Upper lobe of right lung (tissue), 1 donor: ENCODE results near the gene SLC1A7. TPM values are rescaled to one million over a fixed set of nuclear protein-coding genes. Genes with fewer than 3 reads are reported as not detected.

Source experiments
- ATAC-seq: fragments of 200-7000 bp; cut with Tn5 transposase; one replicate; pipeline ENCODE4 v1.9.1; 2020; ENCODE audit warnings: mild to moderate bottlenecking, moderate library complexity
- DNase-seq: peaks from one replicate; pipeline ENCODE4 v3.0.0-alpha.2; 2020
- H3K27ac ChIP-seq: fragments of 200-600 bp; one replicate; pipeline ENCODE4 v1.8.0; 2022
- H3K27me3 ChIP-seq: fragments of 200-600 bp; one replicate; pipeline ENCODE4 v1.8.0; 2022; ENCODE audit warnings: mild to moderate bottlenecking
- H3K36me3 ChIP-seq: fragments of 200-600 bp; one replicate; pipeline ENCODE4 v1.8.0; 2022
- H3K4me1 ChIP-seq: fragments of 200-600 bp; one replicate; pipeline ENCODE4 v1.8.0; 2022
- H3K4me3 ChIP-seq: fragments of 200-600 bp; one replicate; pipeline ENCODE4 v1.8.0; 2022; ENCODE audit warnings: mild to moderate bottlenecking
- H3K9me3 ChIP-seq: fragments of 200-600 bp; one replicate; pipeline ENCODE4 v1.8.0; 2022
- CTCF ChIP-seq: fragments of 200-600 bp; IDR thresholded peaks from one replicate; pipeline ENCODE4 v1.8.0; 2022; ENCODE audit warnings: antibody characterized with exemption
- intact Hi-C: fragments of 100-400 bp; cut with DNase I; formaldehyde crosslinking; loops from one replicate; pipeline ENCODE4 v1.11.0; 2022
- total RNA-seq: library from RNA; stranded (reverse); fragmentation: NEBNext Ultra II Directional; extraction: Animal tissue kit (Norgen Biotek cat#: 25700); gene quantifications from one replicate; pipeline ENCODE4 v1.2.1, GENCODE V29; 2021
- donor health status: DM: no; HTN: yes; CAD: no; lungs with severe emphysema.

Gene SLC1A7
- total RNA-seq, 1 donor from 2014 or later = 0.26 TPM

DNA sequence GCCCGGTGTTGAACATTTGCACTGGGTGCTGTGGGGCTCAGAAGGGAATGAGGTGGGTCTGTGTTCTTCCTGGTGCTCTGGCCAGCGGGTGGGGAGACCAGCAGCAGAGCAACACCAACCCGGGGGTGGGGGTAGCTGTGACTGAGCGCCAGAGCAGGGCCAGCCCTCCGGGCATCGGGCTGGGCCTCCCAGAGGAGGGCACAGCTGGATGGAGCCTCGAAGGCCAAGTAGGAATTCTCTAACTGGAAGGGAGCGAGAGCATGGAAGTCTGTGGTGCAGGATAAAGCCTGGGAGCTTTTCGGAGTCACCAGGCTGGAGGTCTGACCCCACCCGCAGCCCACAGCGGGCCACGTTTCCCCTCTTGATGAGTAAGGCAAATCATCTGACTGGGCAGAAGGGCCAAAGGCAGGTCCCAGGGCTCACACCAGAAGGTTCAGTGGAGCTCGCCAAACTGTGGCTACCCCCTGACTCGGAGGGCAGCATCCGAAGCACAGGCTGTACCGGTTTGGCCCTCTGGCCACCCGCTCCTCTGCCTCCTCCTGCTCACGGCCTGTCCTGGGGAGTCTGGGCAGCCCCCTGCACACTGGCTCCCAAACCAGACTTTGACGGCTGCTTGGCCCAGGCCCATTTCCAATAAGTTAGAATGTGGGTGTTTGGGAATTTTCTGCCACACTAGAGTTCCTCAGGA is 18.8 kb downstream of the SLC1A7 start:
- no peak for TF ChIP-seq CTCF
- Histone ChIP-seq H3K4me3 (no peak overlapping the region), H3K27me3 (no peaks in the 10 kb centered on the region), H3K36me3 (no peaks in the 10 kb centered on the region), H3K27ac (peak overlapping the region; percentile 66), H3K4me1 (peaks cover 24% of the 10 kb centered on the region), H3K9me3 (no peaks in the 10 kb centered on the region)
- no peak for DNase-seq
- ATAC-seq = peak; percentile 7
- intact Hi-C loops = no loop called here

- no peak for ATAC-seq
- Histone ChIP-seq H3K4me3 (no peak overlapping the region), H3K9me3 (no peaks in the 10 kb centered on the region), H3K27me3 (no peaks in the 10 kb centered on the region), H3K4me1 (peaks cover 24% of the 10 kb centered on the region), H3K36me3 (no peaks in the 10 kb centered on the region), H3K27ac (peak overlapping the region; percentile 66)
- no peak for DNase-seq
- intact Hi-C loops = no loop called here
- TF ChIP-seq CTCF = no peak
Observed at GRCh38 chr1:53122961-53123413, 19.5 kb downstream of the SLC1A7 start.

GRCh38 chr1:53122201-53122885 is 20.1 kb downstream of the SLC1A7 start:
- ATAC-seq (peak; percentile 49), DNase-seq (no peak)
- H3K27ac ChIP-seq = peak overlapping the region; percentile 42
- H3K9me3 ChIP-seq = no peaks in the 10 kb centered on the region
- no peaks in the 10 kb centered on the region for H3K27me3 ChIP-seq
- intact Hi-C loops = no loop called here
- H3K4me1 ChIP-seq = peaks cover 24% of the 10 kb centered on the region
- no peak for TF ChIP-seq CTCF
- no peaks in the 10 kb centered on the region for H3K36me3 ChIP-seq
- no peak overlapping the region for H3K4me3 ChIP-seq

DNA sequence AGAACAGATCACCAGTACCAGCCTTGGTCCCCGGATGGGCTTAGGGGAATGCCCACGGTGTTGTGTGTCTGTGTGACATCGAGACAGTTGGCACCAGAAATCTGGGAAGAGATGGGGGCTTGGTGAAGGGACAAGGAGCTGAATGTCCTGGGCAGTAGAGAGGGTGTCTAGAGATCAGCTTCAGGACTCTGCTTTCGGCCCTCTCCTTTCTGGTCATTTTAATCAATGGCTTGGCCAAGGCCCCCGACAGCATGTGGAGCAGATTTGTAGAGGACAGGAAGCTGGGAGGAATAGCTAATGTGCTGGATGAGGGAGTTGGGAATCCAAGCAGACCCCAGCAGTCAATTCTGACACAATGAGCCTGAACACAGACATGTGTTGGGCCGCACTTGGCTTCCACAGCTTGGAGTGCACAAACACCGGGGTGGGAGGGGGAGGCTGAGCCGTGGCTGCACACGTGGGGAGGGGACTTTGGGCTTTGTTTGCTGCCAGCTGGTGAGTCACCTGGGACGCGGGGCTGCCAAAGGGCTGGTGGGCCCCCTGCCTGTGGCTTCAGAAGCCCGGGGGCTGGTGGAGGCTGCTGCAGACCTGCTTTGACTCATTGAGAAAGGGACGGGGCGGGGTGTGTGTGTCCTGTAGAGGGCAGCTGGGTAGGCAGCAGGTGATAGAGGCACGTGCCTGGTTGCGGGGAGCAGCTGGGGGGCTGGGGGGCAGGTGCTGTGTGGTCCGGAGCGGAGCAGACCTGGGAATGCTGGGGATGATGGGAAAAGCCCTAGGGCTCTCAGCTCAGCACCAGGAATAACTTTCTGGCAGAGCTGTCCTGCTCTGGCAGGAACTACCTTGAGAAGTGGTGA is 20.9 kb downstream of the SLC1A7 start:
- Histone ChIP-seq H3K27me3 (no peaks in the 10 kb centered on the region), H3K4me3 (no peak overlapping the region), H3K27ac (no peak overlapping the region), H3K4me1 (peaks cover 24% of the 10 kb centered on the region), H3K36me3 (no peaks in the 10 kb centered on the region), H3K9me3 (no peaks in the 10 kb centered on the region)
- DNase-seq (no peak), ATAC-seq (peak; percentile 2)
- TF ChIP-seq CTCF = no peak
- intact Hi-C loops = no loop called here

DNA sequence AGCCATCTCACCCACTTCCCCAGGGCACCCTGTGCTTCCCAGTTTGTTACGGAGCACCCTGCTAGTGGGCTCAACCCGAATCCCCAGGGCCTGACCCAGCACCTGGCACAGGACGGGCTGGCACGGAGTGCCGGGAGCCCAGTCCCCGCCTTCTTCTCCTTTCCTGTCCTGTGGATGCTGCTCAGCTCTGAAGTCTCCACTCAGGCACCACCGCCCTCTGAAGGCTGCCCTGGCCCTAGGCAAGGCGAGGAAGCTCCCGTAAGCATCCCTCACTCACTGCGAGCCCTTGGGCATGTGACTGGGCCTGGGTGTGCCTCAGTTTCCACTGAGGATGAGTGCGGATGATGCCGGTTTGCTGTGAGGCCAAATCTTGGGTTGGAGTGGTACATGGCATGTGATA is 21.8 kb downstream of the SLC1A7 start:
- ATAC-seq (no peak), DNase-seq (no peak)
- H3K36me3 ChIP-seq = no peaks in the 10 kb centered on the region
- H3K27ac ChIP-seq = no peak overlapping the region
- no peak for TF ChIP-seq CTCF
- peaks cover 29% of the 10 kb centered on the region for H3K4me1 ChIP-seq
- no peaks in the 10 kb centered on the region for H3K27me3 ChIP-seq
- no peak overlapping the region for H3K4me3 ChIP-seq
- intact Hi-C loops = no loop called here
- H3K9me3 ChIP-seq = no peaks in the 10 kb centered on the region
